Trophoblast cell (in vitro differentiated cells and primary cell): ENCODE measurements around the gene SLFN13.
"Not testable (repeated sequence)": the region's sequence is repeated elsewhere in the genome, so short reads cannot be mapped to it uniquely, and the experiment has no call there.

Experiments
- DNase-seq, 2 donors: peaks; one replicate each; pipeline ENCODE4 v3.0.0-alpha.2; 2016
- H2AFZ ChIP-seq: 2 replicates; pipeline ENCODE4 v1.6.1; 2013; ENCODE audit warnings: low read length, moderate library complexity, mild to moderate bottlenecking; ENCODE audit not compliant: insufficient read depth, poor library complexity
- H2AK5ac ChIP-seq: 2 replicates; pipeline ENCODE4 v1.6.1; 2013; ENCODE audit warnings: mild to moderate bottlenecking, low read length
- H2BK120ac ChIP-seq: 2 replicates; pipeline ENCODE4 v1.6.1; 2013; ENCODE audit warnings: low read length, mild to moderate bottlenecking, moderate library complexity; ENCODE audit not compliant: insufficient read depth, poor library complexity
- H2BK12ac ChIP-seq: 2 replicates; pipeline ENCODE4 v1.6.1; 2013; ENCODE audit warnings: mild to moderate bottlenecking, low read length, moderate library complexity
- H2BK5ac ChIP-seq: 2 replicates; pipeline ENCODE4 v1.6.1; 2013; ENCODE audit warnings: low read length, low read depth, moderate library complexity, mild to moderate bottlenecking; ENCODE audit not compliant: poor library complexity
- H3K14ac ChIP-seq: 2 replicates; pipeline ENCODE4 v1.6.1; 2013; ENCODE audit warnings: mild to moderate bottlenecking, low read length
- H3K18ac ChIP-seq: 2 replicates; pipeline ENCODE4 v1.6.1; 2013; ENCODE audit warnings: mild to moderate bottlenecking, low read length
- H3K23ac ChIP-seq: 2 replicates; pipeline ENCODE4 v1.6.1; 2013; ENCODE audit warnings: low read length
- H3K27ac ChIP-seq: 2 replicates; pipeline ENCODE4 v1.5.1; 2013; ENCODE audit warnings: low read depth, mild to moderate bottlenecking, inconsistent platforms, low read length, moderate library complexity
- H3K27me3 ChIP-seq: 2 replicates; pipeline ENCODE4 v1.6.1; 2013; ENCODE audit warnings: inconsistent platforms, mild to moderate bottlenecking, low read length, moderate library complexity; ENCODE audit not compliant: insufficient read depth
- H3K36me3 ChIP-seq, 2 experiments: 1 replicate in 1 of 2; 2 replicates in 1 of 2; pipeline ENCODE4 v1.6.1; 2013; ENCODE audit warnings: low read length in 2 of 2, mild to moderate bottlenecking in 2 of 2, moderate library complexity in 1 of 2; ENCODE audit not compliant: insufficient read depth in 2 of 2, control insufficient read depth in 1 of 2
- H3K4ac ChIP-seq: 2 replicates; pipeline ENCODE4 v1.6.1; 2013; ENCODE audit warnings: low read depth, mild to moderate bottlenecking, low read length, moderate library complexity
- H3K4me1 ChIP-seq, 2 experiments: 1 replicate in 1 of 2; 2 replicates in 1 of 2; pipeline ENCODE4 v1.6.1; 2013; ENCODE audit warnings: low read length in 2 of 2, mild to moderate bottlenecking in 2 of 2, moderate library complexity in 1 of 2; ENCODE audit not compliant: insufficient read depth in 2 of 2, control insufficient read depth in 1 of 2
- H3K4me2 ChIP-seq: 2 replicates; pipeline ENCODE4 v1.6.1; 2013; ENCODE audit warnings: inconsistent platforms, mild to moderate bottlenecking, low read length, moderate library complexity
- H3K4me3 ChIP-seq: 2 replicates; pipeline ENCODE4 v1.5.1; 2013; ENCODE audit warnings: mild to moderate bottlenecking, low read depth, low read length, inconsistent platforms
- H3K79me1 ChIP-seq: one replicate; pipeline ENCODE4 v1.6.1; 2013; ENCODE audit warnings: low read length
- H3K79me2 ChIP-seq: 2 replicates; pipeline ENCODE4 v1.6.1; 2013; ENCODE audit warnings: low read length, mild to moderate bottlenecking; ENCODE audit not compliant: control insufficient read depth, insufficient read depth, poor library complexity
- H3K9ac ChIP-seq: 2 replicates; pipeline ENCODE4 v1.6.1; 2013; ENCODE audit warnings: mild to moderate bottlenecking, low read length
- H3K9me3 ChIP-seq: 2 replicates; pipeline ENCODE4 v1.6.1; 2013; ENCODE audit warnings: low read depth, mild to moderate bottlenecking, control low read depth, inconsistent platforms, low read length; ENCODE audit not compliant: insufficient read depth
- H4K12ac ChIP-seq: 2 replicates; pipeline ENCODE4 v1.6.1; 2013; ENCODE audit warnings: low read depth, mild to moderate bottlenecking, low read length, moderate library complexity
- H4K8ac ChIP-seq: 2 replicates; pipeline ENCODE4 v1.6.1; 2013; ENCODE audit warnings: low read depth, mild to moderate bottlenecking, low read length, moderate library complexity
- H4K91ac ChIP-seq: one replicate; pipeline ENCODE4 v1.6.1; 2013; ENCODE audit warnings: low read depth, mild to moderate bottlenecking, low read length, moderate library complexity
- WGBS: extraction: QIAGEN DNeasy Blood & Tissue Kit; methylation state at CpG from one replicate; pipeline ENCODE4 v1.1.7; 2013; ENCODE audit warnings: missing lambda C conversion rate; ENCODE audit not compliant: insufficient read length, insufficient coverage; ENCODE audit errors: extremely low coverage; 5-methylcytosine and 5-hydroxymethylcytosine counted together

SLFN13 gene

GRCh38 chr17:35423761-35424160 lies 24.8 kb downstream of the SLFN13 start:
- Histone ChIP-seq H3K9ac (no peak overlapping the region), H3K23ac (no peak overlapping the region), H3K27ac (no peak overlapping the region), H3K18ac (no peak overlapping the region), H3K9me3 (no peaks in the 10 kb centered on the region), H3K4me2 (no peak overlapping the region), H2AFZ (no peak overlapping the region), H2BK12ac (no peak overlapping the region), H4K8ac (no peak overlapping the region), H3K79me2 (no peaks in the 10 kb centered on the region), H3K14ac (no peak overlapping the region), H2BK120ac (no peak overlapping the region), H2AK5ac (no peak overlapping the region), H3K4ac (no peak overlapping the region), H3K79me1 (no peaks in the 10 kb centered on the region), H2BK5ac (no peak overlapping the region), H3K4me3 (no peak overlapping the region), H3K27me3 (no peaks in the 10 kb centered on the region), H4K91ac (no peak overlapping the region), H4K12ac (no peak overlapping the region), H3K4me1 (no peaks in the 10 kb centered on the region), H3K36me3 (peaks cover 7% of the 10 kb centered on the region in 2 experiments)
- no CpG with 5 or more reads among the region's 4 CpGs for WGBS
- DNase-seq = peak in 1 of 2 donors; percentile 10

DNA sequence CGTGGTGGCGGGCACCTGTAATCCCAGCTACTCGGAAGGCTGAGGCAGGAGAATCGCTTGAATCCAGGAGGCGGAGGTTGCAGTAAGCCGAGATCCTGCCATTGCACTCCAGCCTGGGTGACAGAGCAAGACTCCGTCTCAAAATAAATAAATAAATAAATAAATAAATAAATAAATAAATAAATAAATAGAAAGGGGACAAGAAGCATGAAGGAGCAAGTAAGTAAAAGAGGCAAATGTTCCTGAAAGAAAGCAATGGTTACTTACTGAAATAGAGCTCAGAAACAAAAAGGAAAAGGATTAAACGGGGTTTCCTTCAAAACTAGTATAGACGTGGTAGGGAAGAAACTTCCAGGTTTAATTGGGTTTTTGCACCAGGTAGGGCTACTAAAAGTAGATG lies 27.5 kb downstream of the SLFN13 start:
- no CpG with 5 or more reads among the region's 9 CpGs for WGBS
- H4K91ac ChIP-seq, H3K14ac ChIP-seq, H3K79me2 ChIP-seq, H3K27ac ChIP-seq, H3K4me1 ChIP-seq, H3K79me1 ChIP-seq, H3K4me2 ChIP-seq, H2BK12ac ChIP-seq, H3K4ac ChIP-seq, H2BK120ac ChIP-seq, H3K18ac ChIP-seq, H2BK5ac ChIP-seq, H4K8ac ChIP-seq, H3K4me3 ChIP-seq, H3K9me3 ChIP-seq, H4K12ac ChIP-seq, H3K23ac ChIP-seq, H2AFZ ChIP-seq, DNase-seq, H3K27me3 ChIP-seq, H3K9ac ChIP-seq, H2AK5ac ChIP-seq: not testable (repeated sequence)
- peaks cover 8 to 10% of the 10 kb centered on the region in 2 experiments for H3K36me3 ChIP-seq

GRCh38 chr17:35416659-35417058 lies 31.9 kb downstream of the SLFN13 start:
- Histone ChIP-seq H3K79me1 (no peaks in the 10 kb centered on the region), H4K8ac (no peak overlapping the region), H2BK12ac (no peak overlapping the region), H2BK120ac (no peak overlapping the region), H3K4me1 (no peaks in the 10 kb centered on the region), H3K4me2 (no peak overlapping the region), H3K9ac (no peak overlapping the region), H3K27me3 (no peaks in the 10 kb centered on the region), H3K4ac (no peak overlapping the region), H2AK5ac (no peak overlapping the region), H3K14ac (no peak overlapping the region), H3K18ac (no peak overlapping the region), H4K91ac (no peak overlapping the region), H2AFZ (no peak overlapping the region), H4K12ac (no peak overlapping the region), H3K36me3 (peaks cover 8 to 9% of the 10 kb centered on the region in 2 experiments), H3K79me2 (no peaks in the 10 kb centered on the region), H3K23ac (no peak overlapping the region), H3K27ac (no peak overlapping the region), H3K9me3 (no peaks in the 10 kb centered on the region), H3K4me3 (no peak overlapping the region), H2BK5ac (no peak overlapping the region)
- WGBS = no CpG with 5 or more reads among the region's 2 CpGs
- DNase-seq = no peak

- H3K23ac ChIP-seq, H4K91ac ChIP-seq, H3K14ac ChIP-seq, H3K79me2 ChIP-seq, H2AK5ac ChIP-seq, H4K8ac ChIP-seq, H3K9ac ChIP-seq, H2BK12ac ChIP-seq, H3K4me3 ChIP-seq, H3K79me1 ChIP-seq, H2AFZ ChIP-seq, H2BK120ac ChIP-seq, H3K27me3 ChIP-seq, H4K12ac ChIP-seq, H3K27ac ChIP-seq, H3K4me1 ChIP-seq, H3K18ac ChIP-seq, H3K9me3 ChIP-seq, H3K4ac ChIP-seq, H2BK5ac ChIP-seq, DNase-seq, H3K4me2 ChIP-seq: not testable (repeated sequence)
- peaks cover 8 to 13% of the 10 kb centered on the region in 2 experiments for H3K36me3 ChIP-seq
- no CpG with 5 or more reads among the region's 2 CpGs for WGBS
Measured at GRCh38 chr17:35414707-35415106, 33.9 kb downstream of the SLFN13 start.
